Neuronal stem cell (in vitro differentiated cells): Measurements from ENCODE around the gene TGIF1.

Source experiments
- DNase-seq: peaks from one replicate; pipeline ENCODE4 v3.0.0-alpha.2; 2013; ENCODE audit warnings: low spot score
- H2AFZ ChIP-seq: one replicate; pipeline ENCODE4 v1.6.1; 2013; ENCODE audit warnings: mild to moderate bottlenecking, low read length, inconsistent platforms
- H2AK5ac ChIP-seq: 2 replicates; pipeline ENCODE4 v1.6.1; 2013; ENCODE audit warnings: low read depth, mild to moderate bottlenecking, inconsistent platforms, low read length, moderate library complexity, mixed read lengths
- H2BK120ac ChIP-seq: 2 replicates; pipeline ENCODE4 v1.6.1; 2013; ENCODE audit warnings: low read depth, mild to moderate bottlenecking, inconsistent platforms, low read length, moderate library complexity, mixed read lengths
- H2BK12ac ChIP-seq: one replicate; pipeline ENCODE4 v1.6.1; 2013; ENCODE audit warnings: low read length, inconsistent platforms
- H2BK15ac ChIP-seq: 2 replicates; pipeline ENCODE4 v1.6.1; 2013; ENCODE audit warnings: mild to moderate bottlenecking, low read length, inconsistent platforms, mixed read lengths
- H2BK5ac ChIP-seq: one replicate; pipeline ENCODE4 v1.6.1; 2013; ENCODE audit warnings: inconsistent platforms, mild to moderate bottlenecking, low read length, moderate library complexity
- H3K14ac ChIP-seq: one replicate; pipeline ENCODE4 v1.6.1; 2013; ENCODE audit warnings: low read length, inconsistent platforms
- H3K18ac ChIP-seq: 2 replicates; pipeline ENCODE4 v1.6.1; 2013; ENCODE audit warnings: low read length, inconsistent platforms
- H3K23ac ChIP-seq: 2 replicates; pipeline ENCODE4 v1.6.1; 2013; ENCODE audit warnings: low read depth, mild to moderate bottlenecking, mixed read lengths, low read length, inconsistent platforms; ENCODE audit not compliant: poor library complexity
- H3K27ac ChIP-seq: replicated peaks from 3 replicates; pipeline ENCODE4 v1.5.1; 2013; ENCODE audit warnings: low read length, inconsistent platforms
- H3K27me3 ChIP-seq, 3 experiments: 2 replicates each; pipeline ENCODE4 v1.6.1; 2013; ENCODE audit warnings: low read length in 3 of 3, mild to moderate bottlenecking in 2 of 3, inconsistent platforms in 1 of 3, low read depth in 1 of 3, mixed read lengths in 1 of 3, moderate library complexity in 1 of 3; ENCODE audit not compliant: control insufficient read depth in 3 of 3, insufficient read depth in 3 of 3
- H3K36me3 ChIP-seq, 2 donors: replicated peaks in 1 of 2; 2 replicates each; pipeline ENCODE4 v1.6.1; 2013; ENCODE audit warnings: low read length in 2 of 2; ENCODE audit not compliant: control insufficient read depth in 2 of 2, insufficient read depth in 2 of 2
- H3K4ac ChIP-seq: 2 replicates; pipeline ENCODE4 v1.6.1; 2013; ENCODE audit warnings: inconsistent platforms, mild to moderate bottlenecking, low read length, moderate library complexity
- H3K4me1 ChIP-seq, 2 donors: 1 replicate in 1 of 2; 2 replicates in 1 of 2; pipeline ENCODE4 v1.6.1; 2013; ENCODE audit warnings: low read length in 2 of 2, low read depth in 1 of 2; ENCODE audit not compliant: control insufficient read depth in 2 of 2, insufficient read depth in 1 of 2
- H3K4me2 ChIP-seq: one replicate; pipeline ENCODE4 v1.6.1; 2013; ENCODE audit warnings: mild to moderate bottlenecking, low read length, inconsistent platforms; ENCODE audit not compliant: insufficient read depth, poor library complexity, severe bottlenecking
- H3K4me3 ChIP-seq, 2 donors: 2 replicates each; pipeline ENCODE4 v1.5.1; 2013; ENCODE audit warnings: low read length in 2 of 2, mild to moderate bottlenecking in 2 of 2, inconsistent platforms in 1 of 2, moderate library complexity in 1 of 2
- H3K79me1 ChIP-seq: one replicate; pipeline ENCODE4 v1.6.1; 2013; ENCODE audit warnings: low read depth, mild to moderate bottlenecking, inconsistent platforms, low read length, moderate library complexity
- H3K9ac ChIP-seq: one replicate; pipeline ENCODE4 v1.6.1; 2013; ENCODE audit warnings: mild to moderate bottlenecking, low read depth, low read length, inconsistent platforms; ENCODE audit not compliant: poor library complexity
- H3K9me3 ChIP-seq, 2 donors: replicated peaks in 1 of 2; 2 replicates each; pipeline versions ENCODE3 to v1.6.1; 2013; ENCODE audit warnings: low read length in 2 of 2, mild to moderate bottlenecking in 2 of 2, inconsistent platforms in 1 of 2, low read depth in 1 of 2, mixed read lengths in 1 of 2, moderate library complexity in 1 of 2; ENCODE audit not compliant: control insufficient read depth in 2 of 2, insufficient read depth in 1 of 2
- H4K8ac ChIP-seq: one replicate; pipeline ENCODE4 v1.6.1; 2013; ENCODE audit warnings: low read depth, mild to moderate bottlenecking, inconsistent platforms, low read length, moderate library complexity
- H4K91ac ChIP-seq: one replicate; pipeline ENCODE4 v1.6.1; 2013; ENCODE audit warnings: low read length, low read depth, mild to moderate bottlenecking, inconsistent platforms; ENCODE audit not compliant: poor library complexity
- WGBS, 2 donors: extraction: QIAGEN DNeasy Blood & Tissue Kit; methylation state at CpG; one replicate each; pipeline ENCODE4 v1.1.7; 2013; ENCODE audit warnings: missing lambda C conversion rate in 2 of 2, mixed read lengths in 1 of 2; ENCODE audit not compliant: insufficient read length in 2 of 2, insufficient replicate concordance in 1 of 2; ENCODE audit errors: extremely low coverage in 2 of 2; 5-methylcytosine and 5-hydroxymethylcytosine counted together

The TGIF1 gene

GRCh38 chr18:3454365-3455089 lies 4.6 kb downstream of the TGIF1 start:
- H2AFZ ChIP-seq: no peak overlapping the region
- H2BK5ac ChIP-seq: no peak overlapping the region
- no peak overlapping the region for H2BK15ac ChIP-seq
- peaks cover 15 to 44% of the 10 kb centered on the region in 2 donors for H3K36me3 ChIP-seq
- no peak overlapping the region for H3K27ac ChIP-seq
- no peak overlapping the region for H3K4ac ChIP-seq
- no peak overlapping the region for H2BK12ac ChIP-seq
- H3K9me3 ChIP-seq: peaks cover 0 to 26% of the 10 kb centered on the region in 2 donors
- H2BK120ac ChIP-seq: no peak overlapping the region
- no peaks in the 10 kb centered on the region for H3K27me3 ChIP-seq
- no peak overlapping the region for H3K9ac ChIP-seq
- peaks cover 1% of the 10 kb centered on the region for H3K79me1 ChIP-seq
- H3K4me2 ChIP-seq: peak overlapping the region; percentile 60
- no peak overlapping the region for H3K14ac ChIP-seq
- no CpG with 5 or more reads among the region's 4 CpGs for WGBS, 2 donors
- no peak overlapping the region for H3K23ac ChIP-seq
- peaks cover 9 to 19% of the 10 kb centered on the region in 2 donors for H3K4me1 ChIP-seq
- no peak overlapping the region for H4K8ac ChIP-seq
- peak; percentile 56 for DNase-seq
- no peak overlapping the region for H3K18ac ChIP-seq
- H2AK5ac ChIP-seq: no peak overlapping the region
- H3K4me3 ChIP-seq: peak overlapping the region in 1 of 2 donors; percentile 69
- H4K91ac ChIP-seq: no peak overlapping the region

- Histone ChIP-seq H2BK120ac (no peak overlapping the region), H2BK5ac (no peak overlapping the region), H3K4me3 (no peak overlapping the region), H3K36me3 (peaks cover 15 to 49% of the 10 kb centered on the region in 2 donors), H3K4me2 (no peak overlapping the region), H3K27me3 (no peaks in the 10 kb centered on the region), H3K4me1 (peaks cover 9 to 19% of the 10 kb centered on the region in 2 donors), H3K4ac (no peak overlapping the region), H3K27ac (no peak overlapping the region), H3K23ac (no peak overlapping the region), H2BK12ac (no peak overlapping the region), H3K9me3 (peaks cover 0 to 30% of the 10 kb centered on the region in 2 donors), H3K14ac (no peak overlapping the region), H3K18ac (no peak overlapping the region), H2BK15ac (no peak overlapping the region), H3K9ac (no peak overlapping the region), H4K91ac (no peak overlapping the region), H4K8ac (no peak overlapping the region), H2AFZ (no peak overlapping the region), H3K79me1 (peaks cover 1% of the 10 kb centered on the region), H2AK5ac (no peak overlapping the region)
- DNase-seq: no peak
- no CpG with 5 or more reads among the region's 3 CpGs for WGBS, 2 donors
Measured at GRCh38 chr18:3455090-3455635, 5.2 kb downstream of the TGIF1 start.

DNA sequence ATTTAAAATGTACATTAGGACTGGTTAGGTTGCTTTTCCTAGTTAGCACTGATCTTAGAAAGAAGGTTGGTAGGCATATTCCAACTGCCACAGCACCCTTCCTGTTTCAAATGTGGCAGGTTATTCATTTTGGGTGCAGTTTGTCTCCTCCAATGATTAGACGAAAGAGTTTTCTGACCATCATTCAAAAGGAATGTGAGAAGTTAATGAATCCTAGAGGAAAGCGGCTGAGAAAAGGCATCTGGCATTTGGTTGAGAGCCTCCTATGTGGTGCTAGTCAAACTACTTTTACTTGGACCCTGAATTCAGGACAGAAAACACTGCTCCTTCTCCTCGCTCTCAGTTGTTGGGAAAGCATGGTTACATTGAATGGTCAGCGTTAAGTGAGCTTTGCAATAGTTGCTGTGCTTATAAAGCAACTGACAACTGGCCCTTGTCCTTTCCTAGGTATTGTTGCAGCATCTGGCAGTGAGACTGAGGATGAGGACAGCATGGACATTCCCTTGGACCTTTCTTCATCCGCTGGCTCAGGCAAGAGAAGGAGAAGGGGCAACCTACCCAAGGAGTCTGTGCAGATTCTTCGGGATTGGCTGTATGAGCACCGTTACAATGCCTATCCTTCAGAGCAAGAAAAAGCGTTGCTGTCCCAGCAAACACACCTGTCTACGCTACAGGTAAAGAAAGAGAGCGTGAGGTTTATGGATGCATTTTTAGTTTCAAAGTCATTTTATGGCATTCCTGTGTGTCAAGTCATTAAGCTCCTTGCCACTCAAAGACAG lies 6.1 kb downstream of the TGIF1 start:
- H2AK5ac ChIP-seq: no peak overlapping the region
- no peak overlapping the region for H4K91ac ChIP-seq
- H3K23ac ChIP-seq: no peak overlapping the region
- peaks cover 1% of the 10 kb centered on the region for H3K79me1 ChIP-seq
- no peak overlapping the region for H2AFZ ChIP-seq
- H2BK15ac ChIP-seq: no peak overlapping the region
- H3K27me3 ChIP-seq: no peaks in the 10 kb centered on the region
- no peak overlapping the region for H3K14ac ChIP-seq
- no peak overlapping the region for H3K9ac ChIP-seq
- DNase-seq: no peak
- no peak overlapping the region for H3K4ac ChIP-seq
- no peak overlapping the region for H2BK120ac ChIP-seq
- H3K36me3 ChIP-seq: peaks cover 15 to 58% of the 10 kb centered on the region in 2 donors
- H3K18ac ChIP-seq: no peak overlapping the region
- WGBS, 2 donors: no CpG with 5 or more reads among the region's 10 CpGs
- no peak overlapping the region for H2BK12ac ChIP-seq
- no peak overlapping the region for H2BK5ac ChIP-seq
- H3K4me2 ChIP-seq: no peak overlapping the region
- peaks cover 0 to 39% of the 10 kb centered on the region in 2 donors for H3K9me3 ChIP-seq
- peak overlapping the region; percentile 2 for H3K27ac ChIP-seq
- peaks cover 9 to 19% of the 10 kb centered on the region in 2 donors for H3K4me1 ChIP-seq
- H3K4me3 ChIP-seq: no peak overlapping the region
- no peak overlapping the region for H4K8ac ChIP-seq

GRCh38 chr18:3456686-3457069 lies 6.7 kb downstream of the TGIF1 start:
- Histone ChIP-seq H2BK5ac (no peak overlapping the region), H3K4ac (no peak overlapping the region), H4K91ac (no peak overlapping the region), H3K9me3 (peaks cover 0 to 45% of the 10 kb centered on the region in 2 donors), H2BK120ac (no peak overlapping the region), H3K18ac (no peak overlapping the region), H3K9ac (no peak overlapping the region), H3K36me3 (peaks cover 15 to 64% of the 10 kb centered on the region in 2 donors), H3K27ac (no peak overlapping the region), H2AFZ (no peak overlapping the region), H3K14ac (no peak overlapping the region), H2BK12ac (no peak overlapping the region), H2AK5ac (no peak overlapping the region), H3K23ac (no peak overlapping the region), H2BK15ac (no peak overlapping the region), H3K4me2 (no peak overlapping the region), H3K4me1 (peaks cover 9 to 19% of the 10 kb centered on the region in 2 donors), H3K4me3 (no peak overlapping the region), H3K79me1 (peaks cover 1% of the 10 kb centered on the region), H3K27me3 (no peaks in the 10 kb centered on the region), H4K8ac (no peak overlapping the region)
- no peak for DNase-seq
- whole genome bisulfite sequencing, 2 donors: no CpG with 5 or more reads among the region's 1 CpG
